HepG2 (cell line): ENCODE data around the gene UBE2O. TPM values are rescaled to one million over a fixed set of nuclear protein-coding genes. Genes with fewer than 3 reads are reported as not detected.

Experiments used
- BCLAF1 ChIP-seq: fragments of 450-650 bp; IDR thresholded peaks from 2 replicates; pipeline ENCODE4 v1.6.1; 2017; ENCODE audit warnings: mild to moderate bottlenecking
- GATA4 ChIP-seq: sonication (generic); IDR thresholded peaks from 2 replicates; pipeline ENCODE4 v1.6.1; 2016; ENCODE audit warnings: antibody characterized with exemption, low read depth, borderline replicate concordance
- IRF2 ChIP-seq: IDR thresholded peaks from 2 replicates; pipeline ENCODE4 v1.6.1; 2018; ENCODE audit warnings: missing genetic modification reagents, missing compliant biosample characterization
- KDM5A ChIP-seq: fragments of 200-600 bp; sonication (generic); IDR thresholded peaks from 2 replicates; pipeline ENCODE4 v1.7.0; 2018; ENCODE audit warnings: antibody characterized with exemption, mild to moderate bottlenecking, low read length, borderline replicate concordance
- NCOA2 ChIP-seq: sonication (generic); formaldehyde crosslinking; IDR thresholded peaks from 2 replicates; pipeline ENCODE4 v1.8.0; 2022; ENCODE audit warnings: inconsistent platforms
- POGK ChIP-seq: sonication (generic); formaldehyde crosslinking; conservative IDR thresholded peaks from 2 replicates; pipeline ENCODE4 v1.8.0; 2022; ENCODE audit warnings: mild to moderate bottlenecking, moderate library complexity, missing genetic modification reagents
- POLR2G ChIP-seq: fragments of 200-400 bp; formaldehyde crosslinking; IDR thresholded peaks from 2 replicates; pipeline ENCODE4 v1.6.1; 2018; ENCODE audit warnings: mild to moderate bottlenecking, low read depth, low read length, moderate library complexity
- SP140L ChIP-seq: sonication (generic); formaldehyde crosslinking; IDR thresholded peaks from 2 replicates; pipeline ENCODE4 v1.4.0; 2020; ENCODE audit warnings: missing genetic modification reagents, borderline replicate concordance
- TFAP4 ChIP-seq: sonication (generic); IDR thresholded peaks from 2 replicates; pipeline ENCODE4 v1.6.1; 2016; ENCODE audit warnings: low read depth, borderline replicate concordance
- ZFP36L2 ChIP-seq: sonication (generic); formaldehyde crosslinking; IDR thresholded peaks from 2 replicates; pipeline ENCODE4 v1.4.0; 2020; ENCODE audit warnings: missing genetic modification reagents
- ZNF10 ChIP-seq: sonication (generic); formaldehyde crosslinking; IDR thresholded peaks from 2 replicates; pipeline ENCODE4 v1.4.0; 2020; ENCODE audit warnings: mild to moderate bottlenecking, low read depth, missing genetic modification reagents, borderline replicate concordance
- ZNF281 ChIP-seq: sonication (generic); formaldehyde crosslinking; IDR thresholded peaks from 2 replicates; pipeline ENCODE4 v1.4.0; 2020; ENCODE audit warnings: missing genetic modification reagents, borderline replicate concordance
- ZNF383 ChIP-seq: sonication (generic); formaldehyde crosslinking; IDR thresholded peaks from 2 replicates; pipeline ENCODE4 v1.4.0; 2020; ENCODE audit warnings: missing genetic modification reagents, mild to moderate bottlenecking, borderline replicate concordance
- ZNF484 ChIP-seq: sonication (generic); formaldehyde crosslinking; IDR thresholded peaks from 2 replicates; pipeline ENCODE4 v1.5.1; 2020; ENCODE audit warnings: mild to moderate bottlenecking, low read depth, missing genetic modification reagents, borderline replicate concordance
- ZNF574 ChIP-seq: sonication (generic); formaldehyde crosslinking; IDR thresholded peaks from 2 replicates; pipeline ENCODE4 v1.4.0; 2020; ENCODE audit warnings: missing genetic modification reagents
- ZSCAN30 ChIP-seq: sonication (generic); formaldehyde crosslinking; IDR thresholded peaks from 2 replicates; pipeline ENCODE4 v1.5.0; 2020; ENCODE audit warnings: mild to moderate bottlenecking, missing genetic modification reagents
- polyA plus RNA-seq, 8 experiments: library from polyadenylated mRNA; depleted of rRNA in 3 of 8; stranded (reverse) in 7 of 8; unstranded in 1 of 8; fragments of >200 nt; fragmentation: Illumina TruSeq in 4 of 8; extraction: Trizol in 4 of 8; gene quantifications; 2 replicates each; pipeline versions ENCODE4 v1.2.1 to v1.2.3, GENCODE V29; 2011 to 2016; ENCODE audit warnings: low read depth in 4 of 8, missing spikeins in 1 of 8, mixed read lengths in 1 of 8; ENCODE audit not compliant: insufficient read depth in 1 of 8
- total RNA-seq, 5 experiments: library from RNA; depleted of rRNA; stranded (reverse); fragments of >200 nt; fragmentation: Illumina TruSeq; extraction: Trizol; gene quantifications; 2 replicates each; pipeline ENCODE4 v1.2.3, GENCODE V29; 2016; ENCODE audit warnings: low read depth in 1 of 5

UBE2O gene
- total and polyA plus RNA-seq, 2 of the 13 experiments (the other 11 are each of a cell fraction or from before 2014, with no cell fraction given) = 21.5 to 23.5 TPM

GRCh38 chr17:76376318-76377133 is 76.4 kb downstream of the UBE2O start (continued):
- TF ChIP-seq TFAP4 = peak; percentile 50; the same call in 1 of the 2 replicates
- TF ChIP-seq NCOA2 = peak; percentile 96
- TF ChIP-seq KDM5A = peak; percentile 56; the same call in 1 of the 2 replicates
- peak; percentile 82; the same call in 1 of the 2 replicates for TF ChIP-seq GATA4
- TF ChIP-seq ZNF574 (CRISPR knock-in tag) = peak; percentile 91; the same call in 1 of the 2 replicates
- 0 out of 2 replicates have a peak, but pooled peaks have one; percentile 22 for TF ChIP-seq ZNF484 (CRISPR knock-in tag)
- TF ChIP-seq SP140L (CRISPR knock-in tag) = no peak
- TF ChIP-seq BCLAF1 = no peak
- TF ChIP-seq POGK (CRISPR knock-in tag) = peak; percentile 84; the same call in 1 of the 2 replicates
- 0 out of 2 replicates have a peak, but pooled peaks have one; percentile 27 for TF ChIP-seq ZNF383 (CRISPR knock-in tag)
- no peak for TF ChIP-seq ZFP36L2 (CRISPR knock-in tag)
- peak; percentile 93 for TF ChIP-seq IRF2
- no peak for TF ChIP-seq ZNF10
- TF ChIP-seq ZSCAN30 (CRISPR knock-in tag) = no peak
- peak; percentile 73; the same call in 1 of the 2 replicates for TF ChIP-seq ZNF281 (CRISPR knock-in tag)
- TF ChIP-seq POLR2G = peak; percentile 92
